G401 (cell line): ENCODE data around the gene UBR7. TPM values are rescaled to one million over a fixed set of nuclear protein-coding genes. Genes with fewer than 3 reads are reported as not detected.

Experiments used
- total RNA-seq: library from RNA; depleted of rRNA; stranded (reverse); fragments of >200 nt; shearing (Covaris generic); gene quantifications from 2 replicates; pipeline ENCODE4 v1.2.3, GENCODE V29; 2014; rRNA removed

Gene UBR7
- total RNA-seq, 1 experiment from 2014 or later = 31.4 TPM

Other genes with a start within 250 kb of the UBR7 start
- gene ITPK1, start 91.3 kb upstream of the UBR7 start, total RNA-seq = 48.6 and 90.7 TPM in 2 replicates
- 38.7 and 47.2 TPM in 2 replicates for gene MOAP1, start 22.4 kb upstream of the UBR7 start, total RNA-seq
- 18.1 and 25.6 TPM in 2 replicates for gene LYSET, start 21.9 kb upstream of the UBR7 start, total RNA-seq
- 42.8 and 48.8 TPM in 2 replicates for gene GON7, start 191 bp upstream of the UBR7 start, total RNA-seq
- 9.4 and 12.7 TPM in 2 replicates for gene BTBD7, start 125.8 kb downstream of the UBR7 start, total RNA-seq
- not detected in 2 replicates for gene COX8C, start 139.9 kb downstream of the UBR7 start, total RNA-seq
- gene UNC79, start 223.7 kb downstream of the UBR7 start, total RNA-seq = 0.44 TPM in 1 of 2 replicates, not detected in the other